Activated CD4-positive, alpha-beta T cell treated with anti-CD3 and anti-CD28 coated beads, Interleukin-2, amount 10 ng/mL, durations not matched to agents 7 days and 5 days (primary cell): ENCODE results near the gene ADGRV1. TPM values are rescaled to one million over a fixed set of nuclear protein-coding genes. Genes with fewer than 3 reads are reported as not detected.
"Not testable (repeated sequence)": the region's sequence is repeated elsewhere in the genome, so short reads cannot be mapped to it uniquely, and the experiment has no call there.

Experiments
- CTCF ChIA-PET: fragments of 350-600 bp; sonication (Branson Sonifier 250); formaldehyde crosslinking; loops from one replicate; lab custom pipeline; 2021; ENCODE audit warnings: antibody characterized with exemption; lab: Charles Lee
- POLR2A ChIA-PET: fragments of 350-600 bp; sonication (Branson Sonifier 250); formaldehyde crosslinking; loops from one replicate; lab custom pipeline; 2021; ENCODE audit warnings: antibody characterized with exemption; lab: Charles Lee
- DNase-seq: peaks from one replicate; pipeline ENCODE4 v3.0.0-alpha.2; 2020
- H3K27ac Mint-ChIP-seq: one replicate; pipeline ENCODE4 v1.8.0; 2021; ENCODE audit warnings: mild to moderate bottlenecking, moderate library complexity, mixed read lengths
- H3K27me3 Mint-ChIP-seq: one replicate; pipeline ENCODE4 v1.8.0; 2021; ENCODE audit warnings: mixed read lengths
- H3K36me3 Mint-ChIP-seq: one replicate; pipeline ENCODE4 v1.8.0; 2021; ENCODE audit warnings: low read depth, mixed read lengths
- H3K4me1 Mint-ChIP-seq: one replicate; pipeline ENCODE4 v1.8.0; 2021; ENCODE audit warnings: mixed read lengths
- H3K4me3 Mint-ChIP-seq: one replicate; pipeline ENCODE4 v1.8.0; 2021; ENCODE audit warnings: mild to moderate bottlenecking, moderate library complexity, mixed read lengths
- H3K9me3 Mint-ChIP-seq: one replicate; pipeline ENCODE4 v1.8.0; 2021; ENCODE audit warnings: mixed read lengths
- total RNA-seq, 2 experiments: library from RNA; stranded (reverse); gene quantifications; one replicate each; pipeline ENCODE4 v1.2.3, GENCODE V29; 2021

ADGRV1 gene
- total RNA-seq, 2 experiments from 2014 or later = not detected

- H3K27me3 Mint-ChIP-seq = peaks cover 3% of the 10 kb centered on the region
- no peaks in the 10 kb centered on the region for H3K4me1 Mint-ChIP-seq
- H3K27ac Mint-ChIP-seq = no peak overlapping the region
- ChIA-PET CTCF (interaction anchor here (0.9 kb wide), 1 partner anchor 15 kb away, joined by 3 read pairs; no protein-coding TSS in a partner anchor), POLR2A (no interaction called here)
- no peaks in the 10 kb centered on the region for H3K9me3 Mint-ChIP-seq
- H3K36me3 Mint-ChIP-seq = no peaks in the 10 kb centered on the region
- no peak overlapping the region for H3K4me3 Mint-ChIP-seq
- DNase-seq = no peak
These were observed 244.8 kb downstream of the ADGRV1 start for GRCh38 chr5:90803381-90803780.

DNA sequence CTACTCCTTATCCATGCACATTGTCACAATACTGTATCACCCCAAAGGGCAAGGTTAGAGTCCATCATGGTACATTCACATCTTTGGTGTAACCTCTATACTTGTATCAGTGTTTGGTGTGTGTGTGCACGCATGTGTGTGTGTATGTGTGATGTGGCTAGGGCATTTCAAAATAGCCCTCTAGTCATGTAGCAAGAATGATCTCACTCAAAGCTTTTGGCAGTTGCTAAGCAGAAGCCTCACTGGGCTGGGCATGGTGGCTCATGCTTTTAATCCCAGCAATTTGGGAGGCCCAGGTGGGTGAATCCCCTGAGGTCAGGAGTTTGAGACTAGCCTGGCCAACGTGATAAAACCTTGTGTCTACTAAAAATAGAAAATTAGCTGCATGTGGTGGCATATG lies 245.3 kb downstream of the ADGRV1 start:
- Mint-ChIP-seq H3K4me3 (no peak overlapping the region), H3K9me3 (no peaks in the 10 kb centered on the region), H3K27ac (no peak overlapping the region), H3K36me3 (no peaks in the 10 kb centered on the region), H3K27me3 (peaks cover 3% of the 10 kb centered on the region), H3K4me1 (no peaks in the 10 kb centered on the region)
- POLR2A ChIA-PET = no interaction called here
- DNase-seq = no peak
- CTCF ChIA-PET = no interaction called here

- no peak overlapping the region for H3K4me3 Mint-ChIP-seq
- ChIA-PET POLR2A (no interaction called here), CTCF (no interaction called here)
- no peaks in the 10 kb centered on the region for H3K36me3 Mint-ChIP-seq
- DNase-seq = no peak
- peaks cover 3% of the 10 kb centered on the region for H3K27me3 Mint-ChIP-seq
- no peak overlapping the region for H3K27ac Mint-ChIP-seq
- H3K4me1 Mint-ChIP-seq = no peaks in the 10 kb centered on the region
- no peaks in the 10 kb centered on the region for H3K9me3 Mint-ChIP-seq
These were observed 248.9 kb downstream of the ADGRV1 start for GRCh38 chr5:90807496-90807895.

GRCh38 chr5:90809311-90810056 lies 250.9 kb downstream of the ADGRV1 start:
- Mint-ChIP-seq H3K4me3 (no peak overlapping the region), H3K9me3 (no peaks in the 10 kb centered on the region), H3K36me3 (no peaks in the 10 kb centered on the region), H3K27ac (no peak overlapping the region), H3K4me1 (no peaks in the 10 kb centered on the region), H3K27me3 (peaks cover 3% of the 10 kb centered on the region)
- DNase-seq = no peak
- POLR2A ChIA-PET = no interaction called here
- CTCF ChIA-PET = interaction anchor here (0.7 kb wide), 1 partner anchor 856 kb away, joined by 3 read pairs; no protein-coding TSS in a partner anchor

DNA sequence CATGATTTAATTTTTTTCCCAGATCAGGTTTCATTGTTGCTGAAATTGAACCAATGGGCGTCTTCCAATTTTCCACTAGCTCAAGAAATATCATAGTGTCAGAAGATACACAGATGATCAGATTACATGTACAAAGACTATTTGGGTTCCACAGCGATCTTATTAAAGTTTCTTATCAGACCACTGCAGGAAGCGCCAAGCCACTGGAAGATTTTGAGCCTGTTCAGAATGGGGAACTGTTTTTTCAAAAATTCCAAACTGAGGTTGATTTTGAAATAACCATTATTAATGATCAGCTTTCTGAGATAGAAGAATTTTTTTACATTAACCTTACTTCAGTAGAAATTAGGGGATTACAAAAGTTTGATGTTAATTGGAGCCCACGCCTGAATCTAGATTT lies 251.6 kb downstream of the ADGRV1 start:
- Mint-ChIP-seq H3K4me3 (no peak overlapping the region), H3K27ac (no peak overlapping the region), H3K36me3 (no peaks in the 10 kb centered on the region), H3K27me3 (peaks cover 3% of the 10 kb centered on the region), H3K4me1 (no peaks in the 10 kb centered on the region), H3K9me3 (no peaks in the 10 kb centered on the region)
- CTCF ChIA-PET = no interaction called here
- POLR2A ChIA-PET = no interaction called here
- DNase-seq = no peak

- POLR2A ChIA-PET = no interaction called here
- DNase-seq = no peak
- H3K4me1 Mint-ChIP-seq = no peaks in the 10 kb centered on the region
- no peak overlapping the region for H3K27ac Mint-ChIP-seq
- no peaks in the 10 kb centered on the region for H3K27me3 Mint-ChIP-seq
- no peaks in the 10 kb centered on the region for H3K36me3 Mint-ChIP-seq
- no peaks in the 10 kb centered on the region for H3K9me3 Mint-ChIP-seq
- H3K4me3 Mint-ChIP-seq = no peak overlapping the region
- CTCF ChIA-PET = no interaction called here
These were observed 254.8 kb downstream of the ADGRV1 start for GRCh38 chr5:90813392-90813791.

- POLR2A ChIA-PET, H3K4me1 Mint-ChIP-seq, H3K36me3 Mint-ChIP-seq, H3K9me3 Mint-ChIP-seq, DNase-seq, CTCF ChIA-PET, H3K27me3 Mint-ChIP-seq, H3K27ac Mint-ChIP-seq, H3K4me3 Mint-ChIP-seq: not testable (repeated sequence)
These were observed 263.5 kb downstream of the ADGRV1 start for GRCh38 chr5:90822062-90822461.

DNA sequence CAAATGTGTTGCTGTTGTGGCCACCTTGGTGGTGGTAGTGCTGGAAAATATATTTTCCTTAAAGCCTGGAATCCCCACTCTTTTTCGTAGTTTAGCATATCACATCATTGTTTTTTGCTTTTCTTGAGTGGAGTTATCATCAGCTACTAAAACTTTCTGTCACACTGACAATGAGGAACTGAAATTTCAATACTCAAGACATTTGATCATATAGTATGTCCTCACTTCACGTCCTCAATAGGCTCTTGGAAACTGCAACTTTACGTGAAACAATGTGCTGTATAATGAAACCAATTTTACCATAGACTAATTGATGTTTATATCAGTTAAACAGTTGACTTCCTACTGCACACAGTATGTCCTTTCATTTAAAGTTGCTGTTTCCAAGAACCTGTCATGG lies 265.8 kb downstream of the ADGRV1 start:
- POLR2A ChIA-PET = no interaction called here

GRCh38 chr5:90830058-90830457 lies 271.5 kb downstream of the ADGRV1 start:
- Mint-ChIP-seq H3K36me3 (no peaks in the 10 kb centered on the region), H3K27me3 (peaks cover 1% of the 10 kb centered on the region), H3K27ac (no peak overlapping the region), H3K4me3 (no peak overlapping the region), H3K4me1 (no peaks in the 10 kb centered on the region), H3K9me3 (no peaks in the 10 kb centered on the region)
- ChIA-PET CTCF (no interaction called here), POLR2A (no interaction called here)
- DNase-seq = no peak

More for the DNA sequence above, 265.8 kb downstream of the ADGRV1 start:
- Mint-ChIP-seq H3K27me3 (no peaks in the 10 kb centered on the region), H3K27ac (no peak overlapping the region), H3K36me3 (no peaks in the 10 kb centered on the region), H3K9me3 (no peaks in the 10 kb centered on the region), H3K4me3 (no peak overlapping the region), H3K4me1 (no peaks in the 10 kb centered on the region)
- CTCF ChIA-PET = no interaction called here
- DNase-seq = no peak

GRCh38 chr5:90833753-90834152 lies 275.2 kb downstream of the ADGRV1 start:
- Mint-ChIP-seq H3K27me3 (peaks cover 6% of the 10 kb centered on the region), H3K4me1 (no peaks in the 10 kb centered on the region), H3K36me3 (no peaks in the 10 kb centered on the region), H3K4me3 (no peak overlapping the region), H3K9me3 (no peaks in the 10 kb centered on the region), H3K27ac (no peak overlapping the region)
- POLR2A ChIA-PET = no interaction called here
- no peak for DNase-seq
- CTCF ChIA-PET = interaction anchor here (0.6 kb wide), 1 partner anchor 590 kb away, joined by 4 read pairs; no protein-coding TSS in a partner anchor

DNA sequence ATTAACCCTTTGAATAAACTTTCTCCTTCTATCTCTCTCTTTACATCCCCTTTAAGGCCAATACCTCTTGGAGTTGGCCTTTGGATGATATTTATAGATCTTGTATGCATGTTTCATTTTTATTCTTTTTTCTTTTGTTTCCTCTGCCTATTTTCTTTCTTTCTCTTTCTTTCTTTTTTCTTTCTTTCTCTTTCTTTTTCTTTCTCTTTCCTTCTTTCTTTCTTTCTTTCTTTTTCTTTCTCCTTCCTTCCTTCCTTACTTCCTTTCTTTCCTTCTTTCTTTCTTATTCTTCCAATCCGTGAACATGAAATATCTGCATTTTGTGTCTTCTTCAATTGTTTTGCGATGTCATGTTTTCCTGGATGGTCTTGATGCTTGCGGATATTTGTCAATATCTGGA lies 276.1 kb downstream of the ADGRV1 start:
- ChIA-PET POLR2A (no interaction called here), CTCF (no interaction called here)
- Mint-ChIP-seq H3K27me3 (peaks cover 9% of the 10 kb centered on the region), H3K4me1 (no peaks in the 10 kb centered on the region), H3K36me3 (no peaks in the 10 kb centered on the region), H3K27ac (no peak overlapping the region), H3K4me3 (no peak overlapping the region), H3K9me3 (no peaks in the 10 kb centered on the region)
- DNase-seq = no peak

- Mint-ChIP-seq H3K36me3 (no peaks in the 10 kb centered on the region), H3K27me3 (peaks cover 32% of the 10 kb centered on the region)
- POLR2A ChIA-PET = no interaction called here
These were observed 284.8 kb downstream of the ADGRV1 start for GRCh38 chr5:90843443-90843842.

DNA sequence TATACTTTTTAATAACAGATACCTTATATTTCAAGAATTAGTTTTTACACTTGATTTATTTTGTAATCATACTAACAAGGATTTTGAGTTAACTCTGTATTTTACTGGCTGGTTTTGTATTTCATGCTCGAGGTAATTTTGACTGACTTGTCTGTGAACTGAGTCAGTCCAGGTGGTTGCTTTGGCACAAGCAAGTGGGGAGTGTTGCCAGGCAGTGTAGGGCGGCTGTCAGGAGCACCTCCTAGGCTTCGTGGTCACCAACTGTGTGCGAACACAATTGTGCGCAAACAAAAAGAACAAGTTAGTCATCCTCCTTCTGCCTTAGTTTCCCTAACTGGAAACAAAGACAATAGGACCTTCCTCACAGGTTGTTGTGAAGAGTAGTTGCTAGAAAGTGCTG lies 286.3 kb downstream of the ADGRV1 start:
- Mint-ChIP-seq H3K4me1 (peaks cover 9% of the 10 kb centered on the region), H3K9me3 (no peaks in the 10 kb centered on the region), H3K27me3 (peaks cover 26% of the 10 kb centered on the region), H3K27ac (no peak overlapping the region), H3K4me3 (no peak overlapping the region), H3K36me3 (no peaks in the 10 kb centered on the region)
- ChIA-PET POLR2A (no interaction called here), CTCF (interaction anchor here (0.6 kb wide), 1 partner anchor 13 kb away, joined by 3 read pairs; no protein-coding TSS in a partner anchor)
- DNase-seq = no peak

More at GRCh38 chr5:90843443-90843842, 284.8 kb downstream of the ADGRV1 start:
- H3K27ac Mint-ChIP-seq = no peak overlapping the region
- H3K4me3 Mint-ChIP-seq = no peak overlapping the region
- CTCF ChIA-PET = no interaction called here
- no peak for DNase-seq
- peaks cover 9% of the 10 kb centered on the region for H3K4me1 Mint-ChIP-seq
- no peaks in the 10 kb centered on the region for H3K9me3 Mint-ChIP-seq
